ENCODE data around the gene HTR3E.

HTR3E gene

DNA sequence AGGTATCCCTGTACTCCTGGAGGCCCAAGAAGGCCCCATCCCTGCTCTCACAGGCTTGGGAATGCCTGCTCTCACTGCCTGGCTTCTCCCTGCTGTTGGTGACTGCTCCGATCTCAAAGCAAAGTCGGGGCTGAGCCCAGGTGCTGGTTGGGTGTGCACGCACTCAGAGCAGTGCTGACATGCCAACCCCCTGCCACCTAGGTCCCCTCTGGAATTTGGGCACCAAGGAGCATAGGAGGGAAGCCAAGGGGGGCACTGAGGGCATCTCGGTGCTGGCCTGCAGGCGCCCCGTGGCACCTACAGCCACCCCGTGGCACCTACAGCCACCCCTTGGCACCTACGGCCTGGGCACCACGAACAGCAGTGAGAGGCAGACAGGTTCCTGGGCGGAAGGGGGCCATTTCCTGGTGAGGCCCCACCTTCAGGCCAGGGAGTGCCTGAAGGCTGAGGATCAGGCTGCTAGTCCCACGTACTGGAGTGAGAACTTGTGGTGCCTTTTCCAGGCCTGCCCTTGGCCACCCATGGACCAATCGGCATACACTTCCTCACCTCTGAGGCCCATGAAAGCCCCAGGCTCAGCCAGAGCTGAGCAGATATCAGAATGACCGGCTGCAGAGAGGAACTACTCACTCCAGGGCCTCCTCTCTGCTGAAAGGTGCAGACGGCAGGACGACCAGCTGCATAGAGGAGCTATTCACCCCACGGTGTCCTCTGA lies 15.6 kb upstream of the HTR3E start:
- Histone ChIP-seq H3K79me2 (ENCODE audit: insufficient read depth, low read length) (no peaks in the 10 kb centered on the region), H3K4me3 (ENCODE audit: low read depth in 1 of 2, low read length in 2 of 2) (no peak overlapping the region), H4K20me1 (ENCODE audit: insufficient read depth, low read length) (no peaks in the 10 kb centered on the region), H3K9me3 (ENCODE audit: insufficient read depth, low read length, severe bottlenecking) (no peaks in the 10 kb centered on the region), H3K27ac (ENCODE audit: low read length) (no peak overlapping the region), H3K4me1 (ENCODE audit: insufficient read depth, low read length) (no peaks in the 10 kb centered on the region), H3K27me3 (ENCODE audit: insufficient read depth, low read length, poor library complexity) (no peaks in the 10 kb centered on the region), H3K9ac (ENCODE audit: low read depth, low read length) (no peak overlapping the region), H3K36me3 (ENCODE audit: insufficient read depth, low read length) (no peaks in the 10 kb centered on the region), H2AFZ (ENCODE audit: low read depth, low read length) (no peak overlapping the region), H3K4me2 (ENCODE audit: insufficient read depth, low read length) (no peak overlapping the region)
- no peak for ATAC-seq (ENCODE audit: insufficient read depth, low read depth)
- TF ChIP-seq, protein P1, sequence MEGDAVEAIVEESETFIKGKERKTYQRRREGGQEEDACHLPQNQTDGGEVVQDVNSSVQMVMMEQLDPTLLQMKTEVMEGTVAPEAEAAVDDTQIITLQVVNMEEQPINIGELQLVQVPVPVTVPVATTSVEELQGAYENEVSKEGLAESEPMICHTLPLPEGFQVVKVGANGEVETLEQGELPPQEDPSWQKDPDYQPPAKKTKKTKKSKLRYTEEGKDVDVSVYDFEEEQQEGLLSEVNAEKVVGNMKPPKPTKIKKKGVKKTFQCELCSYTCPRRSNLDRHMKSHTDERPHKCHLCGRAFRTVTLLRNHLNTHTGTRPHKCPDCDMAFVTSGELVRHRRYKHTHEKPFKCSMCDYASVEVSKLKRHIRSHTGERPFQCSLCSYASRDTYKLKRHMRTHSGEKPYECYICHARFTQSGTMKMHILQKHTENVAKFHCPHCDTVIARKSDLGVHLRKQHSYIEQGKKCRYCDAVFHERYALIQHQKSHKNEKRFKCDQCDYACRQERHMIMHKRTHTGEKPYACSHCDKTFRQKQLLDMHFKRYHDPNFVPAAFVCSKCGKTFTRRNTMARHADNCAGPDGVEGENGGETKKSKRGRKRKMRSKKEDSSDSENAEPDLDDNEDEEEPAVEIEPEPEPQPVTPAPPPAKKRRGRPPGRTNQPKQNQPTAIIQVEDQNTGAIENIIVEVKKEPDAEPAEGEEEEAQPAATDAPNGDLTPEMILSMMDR (IDR thresholded peaks at IDR 0.05; ENCODE audit: borderline replicate concordance, extremely low read depth, low read length, poor library complexity, severe bottlenecking): no peak
- TF ChIP-seq EZH2 (IDR thresholded peaks at IDR 0.05; ENCODE audit: borderline replicate concordance, low read depth, low read length, severe bottlenecking): no peak
- DNase-seq: no peak

DNA sequence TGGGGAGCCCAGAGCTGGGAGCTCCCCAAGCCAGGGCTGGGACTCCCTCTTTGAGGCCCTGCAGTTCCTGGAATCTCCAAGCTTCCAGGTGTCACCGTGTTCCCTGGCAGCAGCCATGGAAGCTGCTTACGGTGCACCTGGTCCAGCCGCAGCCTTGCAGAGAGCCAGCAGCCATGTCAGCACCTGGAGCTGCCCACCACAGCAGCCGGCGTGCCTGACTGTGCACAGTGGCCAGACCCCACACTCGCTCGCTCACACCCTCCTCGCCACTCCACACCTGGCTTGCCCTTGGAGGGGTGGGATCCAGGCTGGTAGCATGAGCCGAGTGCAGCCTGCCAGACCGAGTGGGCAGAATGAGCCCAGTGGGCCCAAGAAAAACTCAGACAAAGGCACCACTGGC lies 14.8 kb upstream of the HTR3E start:
- H3K9ac ChIP-seq (ENCODE audit: low read depth, low read length): no peak overlapping the region
- no peaks in the 10 kb centered on the region for H3K4me1 ChIP-seq (ENCODE audit: insufficient read depth, low read length)
- H3K36me3 ChIP-seq (ENCODE audit: insufficient read depth, low read length): no peaks in the 10 kb centered on the region
- DNase-seq: no peak
- H3K27me3 ChIP-seq (ENCODE audit: insufficient read depth, low read length, poor library complexity): no peaks in the 10 kb centered on the region
- H3K4me2 ChIP-seq (ENCODE audit: insufficient read depth, low read length): no peak overlapping the region
- H3K27ac ChIP-seq (ENCODE audit: low read length): no peak overlapping the region
- H3K9me3 ChIP-seq (ENCODE audit: insufficient read depth, low read length, severe bottlenecking): no peaks in the 10 kb centered on the region
- no peak overlapping the region for H3K4me3 ChIP-seq (ENCODE audit: low read depth in 1 of 2, low read length in 2 of 2)
- H3K79me2 ChIP-seq (ENCODE audit: insufficient read depth, low read length): no peaks in the 10 kb centered on the region
- ATAC-seq (ENCODE audit: insufficient read depth, low read depth): no peak
- TF ChIP-seq, protein P1 (IDR thresholded peaks at IDR 0.05; ENCODE audit: borderline replicate concordance, extremely low read depth, low read length, poor library complexity, severe bottlenecking): no peak
- TF ChIP-seq EZH2 (IDR thresholded peaks at IDR 0.05; ENCODE audit: borderline replicate concordance, low read depth, low read length, severe bottlenecking): no peak
- no peaks in the 10 kb centered on the region for H4K20me1 ChIP-seq (ENCODE audit: insufficient read depth, low read length)
- H2AFZ ChIP-seq (ENCODE audit: low read depth, low read length): no peak overlapping the region

DNA sequence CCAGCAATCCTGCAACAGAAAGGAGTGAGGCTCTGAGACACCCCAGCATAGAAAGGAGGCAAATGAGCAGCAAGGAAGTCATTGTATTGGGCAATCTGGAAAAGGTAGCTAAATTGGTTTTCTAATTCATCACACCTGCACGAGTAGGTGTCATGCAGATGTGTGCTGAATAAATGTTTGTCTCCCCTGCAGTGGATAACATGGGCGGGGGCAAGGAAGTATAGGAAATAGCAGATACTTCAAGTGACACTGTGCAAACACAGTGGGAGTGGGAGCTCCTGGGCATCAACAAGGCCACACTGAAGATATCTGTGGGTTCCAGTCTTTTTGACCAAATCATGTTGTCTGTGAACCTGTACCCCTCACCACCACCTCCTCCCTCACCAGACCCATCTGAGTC lies 14.4 kb upstream of the HTR3E start:
- Histone ChIP-seq H3K79me2 (ENCODE audit: insufficient read depth, low read length) (no peaks in the 10 kb centered on the region), H3K27ac (ENCODE audit: low read length) (no peak overlapping the region), H3K9ac (ENCODE audit: low read depth, low read length) (no peak overlapping the region), H3K27me3 (ENCODE audit: insufficient read depth, low read length, poor library complexity) (no peaks in the 10 kb centered on the region), H2AFZ (ENCODE audit: low read depth, low read length) (no peak overlapping the region), H4K20me1 (ENCODE audit: insufficient read depth, low read length) (no peaks in the 10 kb centered on the region), H3K36me3 (ENCODE audit: insufficient read depth, low read length) (no peaks in the 10 kb centered on the region), H3K4me2 (ENCODE audit: insufficient read depth, low read length) (no peak overlapping the region), H3K9me3 (ENCODE audit: insufficient read depth, low read length, severe bottlenecking) (no peaks in the 10 kb centered on the region), H3K4me1 (ENCODE audit: insufficient read depth, low read length) (no peaks in the 10 kb centered on the region), H3K4me3 (ENCODE audit: low read depth in 1 of 2, low read length in 2 of 2) (no peak overlapping the region)
- ATAC-seq (ENCODE audit: insufficient read depth, low read depth): no peak
- no peak for DNase-seq
- TF ChIP-seq, protein P1 (IDR thresholded peaks at IDR 0.05; ENCODE audit: borderline replicate concordance, extremely low read depth, low read length, poor library complexity, severe bottlenecking): no peak
